HEK293 (cell line): ENCODE results near the gene SYNE2.

Experiments
- MEIS1 ChIP-seq: sonication (generic); formaldehyde crosslinking; IDR thresholded peaks from 2 replicates; pipeline ENCODE4 v1.8.1; 2022; ENCODE audit warnings: missing genetic modification reagents, mild to moderate bottlenecking, borderline replicate concordance
- SP2 ChIP-seq: fragments of 450-650 bp; formaldehyde crosslinking; IDR thresholded peaks from 2 replicates; pipeline ENCODE4 v1.5.1; 2016; ENCODE audit warnings: missing biosample characterization, missing genetic modification characterization
- ZBTB21 ChIP-seq: fragments of 450-650 bp; formaldehyde crosslinking; IDR thresholded peaks from 2 replicates; pipeline ENCODE4 v1.5.1; 2017; ENCODE audit warnings: missing biosample characterization, missing genetic modification characterization
- ZNF324 ChIP-seq: fragments of 450-650 bp; formaldehyde crosslinking; IDR thresholded peaks from 2 replicates; pipeline ENCODE4 v1.5.1; 2016; ENCODE audit warnings: missing biosample characterization, missing genetic modification characterization
- TF ChIP-seq, protein P1 (sequence below): fragments of 450-650 bp; formaldehyde crosslinking; IDR thresholded peaks from 2 replicates; pipeline ENCODE4 v1.5.1; 2016; ENCODE audit warnings: missing biosample characterization, missing genetic modification characterization
- TF ChIP-seq, protein P2 (sequence below): fragments of 450-650 bp; formaldehyde crosslinking; IDR thresholded peaks from 2 replicates; pipeline ENCODE4 v1.5.1; 2016; ENCODE audit warnings: missing biosample characterization, missing genetic modification characterization, low read depth
- TF ChIP-seq, protein P3 (sequence below): fragments of 450-650 bp; formaldehyde crosslinking; optimal IDR thresholded peaks from 2 replicates; pipeline ENCODE3; 2016; ENCODE audit warnings: missing biosample characterization, mild to moderate bottlenecking, missing genetic modification characterization

DNA sequence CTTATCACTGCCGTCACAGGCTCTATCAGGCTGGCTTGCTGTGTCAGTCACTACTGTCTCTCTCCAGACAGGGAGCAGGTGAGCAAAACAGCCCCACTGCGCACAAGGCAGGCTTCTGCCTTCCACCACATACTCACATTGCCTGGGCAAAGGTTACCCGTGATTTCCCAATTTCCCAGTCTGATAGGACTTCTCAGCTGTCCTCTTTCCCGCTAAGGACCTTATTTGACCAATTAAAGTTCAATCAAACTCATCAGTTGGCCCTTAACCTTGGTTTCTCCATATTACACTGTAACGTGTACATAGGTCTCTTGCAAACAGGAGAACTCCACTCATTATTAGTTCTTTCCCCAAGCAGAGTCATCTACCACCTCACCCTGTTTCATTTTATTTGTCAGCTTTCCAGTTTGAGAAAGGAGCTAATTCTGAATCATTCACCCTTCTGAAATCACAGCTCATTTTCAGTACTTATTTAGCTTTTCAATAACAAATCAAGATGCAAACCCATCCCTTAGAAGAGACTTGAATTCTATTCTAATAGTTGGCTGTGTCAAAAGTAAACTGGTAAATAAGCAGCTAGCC is 270.5 kb downstream of the SYNE2 start:
- TF ChIP-seq ZNF324 (tag by site-specific recombination) (no peak), ZBTB21 (no peak), MEIS1 (no peak), SP2 (tag by site-specific recombination) (no peak)
- TF ChIP-seq, protein P1, sequence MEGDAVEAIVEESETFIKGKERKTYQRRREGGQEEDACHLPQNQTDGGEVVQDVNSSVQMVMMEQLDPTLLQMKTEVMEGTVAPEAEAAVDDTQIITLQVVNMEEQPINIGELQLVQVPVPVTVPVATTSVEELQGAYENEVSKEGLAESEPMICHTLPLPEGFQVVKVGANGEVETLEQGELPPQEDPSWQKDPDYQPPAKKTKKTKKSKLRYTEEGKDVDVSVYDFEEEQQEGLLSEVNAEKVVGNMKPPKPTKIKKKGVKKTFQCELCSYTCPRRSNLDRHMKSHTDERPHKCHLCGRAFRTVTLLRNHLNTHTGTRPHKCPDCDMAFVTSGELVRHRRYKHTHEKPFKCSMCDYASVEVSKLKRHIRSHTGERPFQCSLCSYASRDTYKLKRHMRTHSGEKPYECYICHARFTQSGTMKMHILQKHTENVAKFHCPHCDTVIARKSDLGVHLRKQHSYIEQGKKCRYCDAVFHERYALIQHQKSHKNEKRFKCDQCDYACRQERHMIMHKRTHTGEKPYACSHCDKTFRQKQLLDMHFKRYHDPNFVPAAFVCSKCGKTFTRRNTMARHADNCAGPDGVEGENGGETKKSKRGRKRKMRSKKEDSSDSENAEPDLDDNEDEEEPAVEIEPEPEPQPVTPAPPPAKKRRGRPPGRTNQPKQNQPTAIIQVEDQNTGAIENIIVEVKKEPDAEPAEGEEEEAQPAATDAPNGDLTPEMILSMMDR (tag by site-specific recombination) = no peak
- TF ChIP-seq, protein P2, sequence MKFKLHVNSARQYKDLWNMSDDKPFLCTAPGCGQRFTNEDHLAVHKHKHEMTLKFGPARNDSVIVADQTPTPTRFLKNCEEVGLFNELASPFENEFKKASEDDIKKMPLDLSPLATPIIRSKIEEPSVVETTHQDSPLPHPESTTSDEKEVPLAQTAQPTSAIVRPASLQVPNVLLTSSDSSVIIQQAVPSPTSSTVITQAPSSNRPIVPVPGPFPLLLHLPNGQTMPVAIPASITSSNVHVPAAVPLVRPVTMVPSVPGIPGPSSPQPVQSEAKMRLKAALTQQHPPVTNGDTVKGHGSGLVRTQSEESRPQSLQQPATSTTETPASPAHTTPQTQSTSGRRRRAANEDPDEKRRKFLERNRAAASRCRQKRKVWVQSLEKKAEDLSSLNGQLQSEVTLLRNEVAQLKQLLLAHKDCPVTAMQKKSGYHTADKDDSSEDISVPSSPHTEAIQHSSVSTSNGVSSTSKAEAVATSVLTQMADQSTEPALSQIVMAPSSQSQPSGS = no peak
- TF ChIP-seq, protein P3, sequence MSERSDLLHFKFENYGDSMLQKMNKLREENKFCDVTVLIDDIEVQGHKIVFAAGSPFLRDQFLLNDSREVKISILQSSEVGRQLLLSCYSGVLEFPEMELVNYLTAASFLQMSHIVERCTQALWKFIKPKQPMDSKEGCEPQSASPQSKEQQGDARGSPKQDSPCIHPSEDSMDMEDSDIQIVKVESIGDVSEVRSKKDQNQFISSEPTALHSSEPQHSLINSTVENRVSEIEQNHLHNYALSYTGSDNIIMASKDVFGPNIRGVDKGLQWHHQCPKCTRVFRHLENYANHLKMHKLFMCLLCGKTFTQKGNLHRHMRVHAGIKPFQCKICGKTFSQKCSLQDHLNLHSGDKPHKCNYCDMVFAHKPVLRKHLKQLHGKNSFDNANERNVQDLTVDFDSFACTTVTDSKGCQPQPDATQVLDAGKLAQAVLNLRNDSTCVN (tag by site-specific recombination) = no peak
